Endothelial cell of umbilical vein (primary cell): ENCODE measurements around the gene INPP5E.

Experiments
- CTCF ChIP-seq, 2 donors: IDR thresholded peaks; 1 replicate in 1 of 2; 2 replicates in 1 of 2; pipeline ENCODE4 v1.5.1; 2011; ENCODE audit warnings: low read length in 2 of 2, mild to moderate bottlenecking in 2 of 2, moderate library complexity in 2 of 2, control low read depth in 1 of 2, inconsistent platforms in 1 of 2, low read depth in 1 of 2; ENCODE audit not compliant: insufficient read depth in 1 of 2; ENCODE audit errors: extremely low read depth in 1 of 2
- POLR2A ChIP-seq: IDR thresholded peaks from 2 replicates; pipeline ENCODE4 v1.6.1; 2012; ENCODE audit warnings: low read depth, mild to moderate bottlenecking, control low read depth, low read length

- TF ChIP-seq POLR2A: no peak
- TF ChIP-seq CTCF (IDR thresholded peaks at IDR 0.05; ENCODE audit: extremely low read depth in 1 of 2, insufficient read depth in 1 of 2, low read depth in 1 of 2, low read length in 2 of 2): no peak
Measured at GRCh38 chr9:136487672-136488071, 48.0 kb upstream of the INPP5E start.
